TTC549 (cell line): ENCODE data around the gene ITGB1BP1.
"Not testable (repeated sequence)": the region's sequence is repeated elsewhere in the genome, so short reads cannot be mapped to it uniquely, and the experiment has no call there.

Experiments used
- FAIRE-seq: peaks from 2 replicates; lab custom pipeline; 2012; peaks lifted over from hg19 to GRCh38; lab: Jason Lieb, UNC

The ITGB1BP1 gene

GRCh38 chr2:9400268-9401058, 22.9 kb downstream of the ITGB1BP1 start:
- FAIRE-seq: no peak

- no peak for FAIRE-seq
Measured at GRCh38 chr2:9398881-9399780, 24.2 kb downstream of the ITGB1BP1 start.

DNA sequence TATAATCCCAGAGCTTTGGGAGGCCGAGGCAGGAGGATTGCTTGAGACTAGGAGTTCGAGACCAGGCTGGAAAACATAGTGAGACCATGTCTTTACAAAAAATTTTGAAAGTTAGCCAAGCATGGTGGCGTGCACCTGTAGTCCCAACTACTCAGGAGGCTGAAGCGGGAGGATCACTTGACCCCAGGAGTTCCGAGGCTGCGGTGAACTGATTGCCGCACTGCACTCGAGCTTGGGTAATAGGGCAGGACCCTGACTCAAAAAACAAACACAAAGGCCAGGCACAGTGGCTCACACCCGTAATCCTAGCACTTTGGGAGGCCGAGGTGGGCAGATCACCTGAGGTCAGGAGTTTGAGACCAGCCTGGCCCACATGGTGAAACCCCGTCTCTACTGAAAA, 25.1 kb downstream of the ITGB1BP1 start:
- FAIRE-seq: not testable (repeated sequence)

GRCh38 chr2:9397201-9397600, 26.1 kb downstream of the ITGB1BP1 start:
- FAIRE-seq: no peak

DNA sequence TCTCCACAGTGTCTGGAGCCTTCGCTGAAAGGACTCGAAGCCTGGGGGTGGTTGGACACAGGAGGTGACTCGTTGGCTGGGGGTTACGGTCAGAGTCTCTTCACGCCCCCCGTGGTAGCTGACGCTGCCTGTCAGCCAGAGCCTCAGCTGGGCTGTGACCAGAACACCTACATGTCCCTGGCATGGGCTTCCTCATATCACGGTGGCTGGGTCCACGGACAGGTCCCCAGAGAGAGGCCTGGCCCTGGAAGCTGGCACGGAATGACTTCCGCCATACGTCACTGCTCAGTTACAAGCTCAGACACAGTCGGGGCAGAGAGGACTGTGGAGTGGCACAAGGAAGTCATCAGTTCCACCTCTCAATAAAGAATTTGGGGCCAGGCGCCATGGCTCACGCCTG, 28.5 kb downstream of the ITGB1BP1 start:
- FAIRE-seq: no peak

DNA sequence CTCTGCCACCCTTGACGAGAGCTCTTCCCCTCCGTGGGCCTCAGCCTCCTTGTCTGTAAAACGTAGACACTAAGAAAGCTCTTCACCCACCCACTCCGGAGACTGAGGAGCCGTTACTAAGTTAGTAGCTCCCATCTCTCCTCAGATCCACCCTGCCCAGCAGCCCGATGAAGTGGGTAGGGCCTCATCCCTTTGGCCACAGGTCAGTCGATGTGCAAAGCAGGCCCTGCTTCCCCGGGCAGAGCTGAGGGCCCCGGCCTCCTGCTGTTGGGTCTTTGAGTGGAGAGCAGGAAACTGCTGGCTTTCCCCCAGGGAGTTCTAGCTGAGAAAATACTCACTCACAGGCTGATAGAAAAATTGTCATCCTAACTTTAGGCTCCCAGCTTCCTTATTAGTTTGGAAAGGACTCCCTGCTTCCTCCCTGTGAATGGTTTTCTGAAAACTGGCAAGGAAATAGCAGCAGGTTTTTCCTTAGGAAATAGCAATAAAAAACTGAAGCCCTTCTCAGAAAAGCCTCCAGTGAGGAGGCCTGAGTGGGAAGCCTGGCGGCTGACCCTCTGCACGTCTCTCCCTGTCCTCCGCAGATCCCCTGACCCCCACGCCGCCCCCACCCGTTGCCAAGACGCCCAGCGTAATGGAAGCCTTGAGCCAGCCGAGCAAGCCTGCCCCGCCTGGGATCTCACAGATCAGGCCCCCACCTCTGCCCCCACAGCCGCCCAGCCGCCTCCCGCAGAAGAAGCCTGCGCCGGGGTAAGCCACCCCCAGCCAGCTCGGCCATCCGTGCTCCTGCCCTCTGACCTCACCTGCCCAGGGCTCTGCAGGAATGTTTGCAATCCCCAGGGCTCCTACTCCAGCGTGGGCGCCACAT, 30.2 kb downstream of the ITGB1BP1 start:
- no peak for FAIRE-seq

- FAIRE-seq: no peak
Measured at GRCh38 chr2:9391961-9392720, 31.2 kb downstream of the ITGB1BP1 start.

DNA sequence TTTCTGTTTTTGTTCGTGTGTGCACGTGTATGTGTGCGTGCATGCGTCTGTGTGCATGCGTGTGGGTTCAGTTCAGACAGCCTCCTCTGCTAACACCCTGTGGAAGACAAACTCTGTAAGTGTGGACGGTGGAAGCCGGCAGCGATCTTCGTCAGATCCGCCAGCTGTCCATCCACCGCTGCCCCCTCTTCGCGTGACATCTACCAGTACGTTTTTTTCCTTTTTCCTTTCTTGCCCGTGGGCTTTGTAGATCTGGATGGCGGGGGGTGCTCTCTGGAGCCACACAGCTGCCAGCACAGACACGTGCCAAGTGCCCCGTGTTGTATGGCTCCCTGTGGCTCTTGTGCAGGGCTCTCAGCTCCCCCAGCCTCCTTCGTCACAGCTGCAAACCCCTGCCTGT, 32.3 kb downstream of the ITGB1BP1 start:
- FAIRE-seq: no peak

DNA sequence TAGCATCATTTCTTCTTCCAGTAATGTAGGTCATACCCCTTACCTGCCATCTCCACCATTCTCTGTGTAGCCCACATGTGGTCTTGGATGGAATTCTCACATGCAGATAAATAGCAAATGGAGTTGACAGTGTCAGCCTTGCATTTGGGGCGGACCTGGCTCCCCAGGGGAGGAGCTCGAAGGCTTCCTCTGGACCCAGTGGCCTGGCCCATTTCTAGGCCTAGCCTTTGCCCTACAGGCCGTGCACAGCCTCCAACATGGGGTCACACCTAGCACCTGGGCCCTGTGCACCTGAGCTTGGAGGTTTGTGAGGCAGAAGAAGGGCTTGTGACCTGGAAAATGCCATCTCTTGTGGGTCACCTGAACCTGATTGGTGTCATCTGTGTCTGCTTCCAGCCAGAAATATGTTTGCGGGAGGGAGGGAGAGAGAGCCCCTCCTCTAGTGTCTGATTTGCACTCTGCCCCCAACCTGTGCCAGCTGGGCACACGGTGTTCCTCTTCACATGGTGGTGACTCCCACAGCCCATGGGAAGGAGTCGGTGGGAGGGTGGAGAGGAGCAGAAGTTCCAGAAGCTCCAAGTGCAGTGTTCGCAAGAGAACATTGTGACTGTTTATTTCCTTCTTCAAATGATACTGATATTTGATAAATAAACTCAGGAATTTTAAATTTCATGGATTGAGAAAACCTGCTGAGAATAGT, 33.0 kb downstream of the ITGB1BP1 start:
- no peak for FAIRE-seq

- FAIRE-seq: no peak
Measured at GRCh38 chr2:9388950-9389911, 34.1 kb downstream of the ITGB1BP1 start.

DNA sequence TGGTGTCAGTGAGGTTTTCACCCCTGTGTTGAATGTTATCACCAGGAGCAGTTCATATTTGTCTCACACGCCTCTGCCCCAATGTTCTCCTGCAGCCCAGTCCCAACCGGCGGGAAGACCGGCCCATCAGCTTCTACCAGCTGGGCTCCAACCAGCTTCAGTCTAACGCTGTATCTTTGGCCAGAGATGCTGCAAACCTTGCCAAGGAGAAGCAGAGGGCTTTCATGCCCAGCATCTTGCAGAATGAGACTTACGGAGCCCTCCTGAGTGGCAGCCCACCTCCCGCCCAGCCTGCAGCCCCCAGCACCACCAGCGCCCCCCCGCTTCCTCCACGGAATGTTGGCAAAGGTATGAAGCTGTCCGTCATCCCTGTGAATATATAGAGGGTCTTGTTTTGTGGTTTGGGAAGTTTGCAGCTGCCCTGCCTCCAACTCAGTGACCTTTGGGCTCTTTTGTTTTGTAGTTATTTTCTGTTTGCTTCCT, 35.1 kb downstream of the ITGB1BP1 start:
- no peak for FAIRE-seq

DNA sequence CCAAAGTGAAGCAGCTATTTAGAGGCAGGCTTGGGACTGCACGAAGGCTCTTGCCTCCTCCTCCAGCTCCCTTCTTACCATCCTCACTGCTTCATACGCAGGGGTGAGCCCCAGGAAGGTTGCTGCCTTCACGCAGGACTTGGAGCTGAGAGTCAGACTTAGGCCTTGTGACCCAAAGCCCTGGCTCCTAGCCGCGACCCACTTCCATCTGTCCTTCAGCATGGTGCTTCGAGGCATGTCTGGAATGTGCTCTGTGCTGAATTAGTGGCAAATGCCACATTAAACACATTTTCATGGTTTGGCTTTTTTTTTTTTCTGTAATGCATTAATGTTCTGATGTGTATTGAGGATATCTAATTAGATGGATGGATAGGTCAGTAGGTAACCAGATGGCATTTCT, 37.5 kb downstream of the ITGB1BP1 start:
- FAIRE-seq: no peak

GRCh38 chr2:9384521-9384920, 38.8 kb downstream of the ITGB1BP1 start:
- no peak for FAIRE-seq

DNA sequence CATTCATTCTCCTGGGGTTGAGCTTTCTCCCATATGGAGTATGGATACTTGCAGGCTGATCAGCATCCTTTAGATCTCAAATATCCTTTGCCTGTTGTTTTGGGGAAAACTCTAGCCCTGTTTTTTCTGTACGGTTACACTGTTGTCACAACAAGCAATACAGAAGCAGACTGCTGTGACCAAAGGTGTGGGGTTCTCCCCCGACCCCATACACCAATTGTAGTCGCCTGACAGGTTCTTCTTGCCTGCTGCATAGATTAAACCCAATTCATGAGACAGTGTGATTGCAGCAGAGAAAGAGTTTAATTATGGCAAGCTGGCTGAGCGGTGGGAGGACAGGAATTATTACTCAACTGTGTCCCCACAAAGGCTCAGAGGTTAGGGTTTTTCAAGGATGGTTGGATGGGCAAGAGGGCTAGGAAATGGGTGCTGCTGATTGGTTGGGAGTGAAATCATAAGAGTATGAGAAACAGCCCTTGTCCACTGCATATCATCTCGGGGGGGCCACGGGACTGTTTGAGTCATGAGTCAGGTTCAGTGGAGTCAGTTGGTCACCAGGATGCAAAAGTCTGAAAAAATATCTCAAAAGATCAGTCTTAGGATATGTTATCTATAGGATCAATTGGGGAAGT, 40.6 kb downstream of the ITGB1BP1 start:
- no peak for FAIRE-seq

- FAIRE-seq: no peak
Measured at GRCh38 chr2:9380702-9381628, 42.4 kb downstream of the ITGB1BP1 start.

DNA sequence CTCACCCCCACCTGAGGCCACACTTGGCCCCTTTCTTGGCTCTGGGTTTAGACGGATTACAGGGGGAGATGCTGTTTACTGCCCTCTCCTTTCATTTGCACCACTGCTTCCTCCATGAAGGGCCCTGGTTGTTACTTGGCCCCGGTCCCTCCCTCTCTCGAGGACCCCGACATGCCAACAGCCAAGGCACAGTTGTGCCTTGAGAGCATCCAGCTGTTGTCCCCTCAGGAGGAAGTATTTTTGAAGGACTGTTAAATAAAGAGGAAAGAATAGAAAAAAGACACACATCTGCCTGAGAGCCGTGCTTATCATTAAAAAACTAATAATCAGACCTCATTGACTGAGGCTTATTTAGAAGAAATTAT, 44.0 kb downstream of the ITGB1BP1 start:
- no peak for FAIRE-seq

- FAIRE-seq: no peak
Measured at GRCh38 chr2:9378433-9379390, 44.6 kb downstream of the ITGB1BP1 start.
